ENCODE measurements around the gene UBR3. TPM values are rescaled to one million over a fixed set of nuclear protein-coding genes. Genes with fewer than 3 reads are reported as not detected.

The UBR3 gene
- total RNA-seq, 1 experiment from 2014 or later = 21.9 TPM

GRCh38 chr2:170025223-170025622 lies 198.0 kb downstream of the UBR3 start:
- no peaks in the 10 kb centered on the region for H3K23me2 ChIP-seq (ENCODE audit: insufficient read length, low read depth, low read length, poor library complexity, severe bottlenecking)
- no peaks in the 10 kb centered on the region for H3K27me3 Mint-ChIP-seq (ENCODE audit: low read depth)
- H4K91ac ChIP-seq (ENCODE audit: insufficient read length, low read depth, low read length) = no peak overlapping the region
- no peak for DNase-seq
- no peak overlapping the region for H3K14ac ChIP-seq (ENCODE audit: insufficient read depth, low read length)
- peaks cover 24 to 28% of the 10 kb centered on the region in 2 experiments for H3K4me1 Mint-ChIP-seq
- H3K4ac ChIP-seq (ENCODE audit: low read depth, low read length) = no peak overlapping the region
- H4K20me1 ChIP-seq (ENCODE audit: control insufficient read depth, insufficient read depth, insufficient read length) = no peaks in the 10 kb centered on the region
- no peak overlapping the region for H4K8ac ChIP-seq (replicated peaks; ENCODE audit: insufficient read length, low read depth, low read length)
- H3K27ac Mint-ChIP-seq = no peak overlapping the region
- H3K4me3 Mint-ChIP-seq = no peak overlapping the region
- no peak overlapping the region for H2AK5ac ChIP-seq (ENCODE audit: insufficient read length, low read length)
- H2BK5ac ChIP-seq (ENCODE audit: insufficient read length, low read length) = no peak overlapping the region
- H2BK15ac ChIP-seq (ENCODE audit: low read depth, low read length) = no peak overlapping the region
- peaks cover 4% of the 10 kb centered on the region in 2 experiments for H3K9me3 Mint-ChIP-seq
- H4K5ac ChIP-seq (ENCODE audit: insufficient read length, low read depth, low read length) = no peak overlapping the region
- H3K36me3 Mint-ChIP-seq (ENCODE audit: insufficient read depth in 1 of 3, low read depth in 3 of 3) = peaks cover 3 to 17% (median 10%) of the 10 kb centered on the region in 3 experiments
- H3K27ac ChIP-seq (ENCODE audit: insufficient read length, low read depth, low read length) = no peak overlapping the region
- no peaks in the 10 kb centered on the region for H3K9me3 ChIP-seq (ENCODE audit: control insufficient read depth, low read depth, low read length)
- no peak overlapping the region for H2AFZ ChIP-seq (ENCODE audit: low read length)
- H3K79me1 ChIP-seq (ENCODE audit: insufficient read depth, low read depth, low read length, poor library complexity, severe bottlenecking) = no peaks in the 10 kb centered on the region
- H2BK12ac ChIP-seq (ENCODE audit: insufficient read length, low read depth, low read length) = no peak overlapping the region
- no peak overlapping the region for H3K18ac ChIP-seq (ENCODE audit: insufficient read length, low read depth, low read length)
- H3K27me3 ChIP-seq (ENCODE audit: insufficient read depth, low read length) = no peaks in the 10 kb centered on the region
- no peak overlapping the region for H3K9ac ChIP-seq (ENCODE audit: extremely low read depth, insufficient read length, low read length)
- H3K4me1 ChIP-seq (ENCODE audit: insufficient read depth, low read length) = peaks cover 2% of the 10 kb centered on the region; the same call in 1 of the 2 replicates
- no peaks in the 10 kb centered on the region for H3K79me2 ChIP-seq (ENCODE audit: insufficient read depth, low read length)
- WGBS (ENCODE audit: extremely low coverage, insufficient read length, low lambda C conversion rate) = no CpG with 5 or more reads among the region's 2 CpGs
- H2BK20ac ChIP-seq (ENCODE audit: low read depth, low read length, poor library complexity, severe bottlenecking) = no peak overlapping the region
- H2BK120ac ChIP-seq (ENCODE audit: low read depth, low read length, poor library complexity, severe bottlenecking) = no peak overlapping the region
- no peak for TF ChIP-seq CTCF (conservative IDR thresholded peaks at IDR 0.05)
- no peak overlapping the region for H3K23ac ChIP-seq (ENCODE audit: insufficient read length, low read depth, low read length)
- no peak overlapping the region for H3T11ph ChIP-seq (ENCODE audit: low read length)
- no peak overlapping the region for H3K4me2 ChIP-seq (ENCODE audit: insufficient read depth, insufficient read length, low read length)
- no peak overlapping the region for H3K56ac ChIP-seq (ENCODE audit: insufficient read length, low read depth, low read length)

Data from H9 (cell line).